ENCODE results near the gene FMN1.

DNA sequence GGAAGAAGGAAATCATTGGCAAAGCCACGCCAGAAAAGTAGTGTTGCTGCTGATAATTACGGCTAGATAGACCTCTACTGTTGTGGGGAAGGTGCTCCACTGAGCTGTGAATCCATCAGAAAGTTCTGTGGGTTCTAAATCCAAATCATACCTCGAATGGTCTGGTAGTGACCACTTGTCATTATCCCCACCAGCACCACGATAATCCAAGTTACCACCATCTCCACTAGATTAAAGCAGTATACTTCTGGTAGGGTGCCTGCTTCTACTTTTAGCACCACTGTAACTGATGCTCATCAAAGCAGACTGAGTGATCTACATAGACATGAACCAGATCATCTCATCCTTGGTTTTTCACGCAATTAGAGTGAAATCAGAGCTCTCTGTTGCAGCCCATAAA is 185.5 kb downstream of the FMN1 start:
- TF ChIP-seq, protein P1, sequence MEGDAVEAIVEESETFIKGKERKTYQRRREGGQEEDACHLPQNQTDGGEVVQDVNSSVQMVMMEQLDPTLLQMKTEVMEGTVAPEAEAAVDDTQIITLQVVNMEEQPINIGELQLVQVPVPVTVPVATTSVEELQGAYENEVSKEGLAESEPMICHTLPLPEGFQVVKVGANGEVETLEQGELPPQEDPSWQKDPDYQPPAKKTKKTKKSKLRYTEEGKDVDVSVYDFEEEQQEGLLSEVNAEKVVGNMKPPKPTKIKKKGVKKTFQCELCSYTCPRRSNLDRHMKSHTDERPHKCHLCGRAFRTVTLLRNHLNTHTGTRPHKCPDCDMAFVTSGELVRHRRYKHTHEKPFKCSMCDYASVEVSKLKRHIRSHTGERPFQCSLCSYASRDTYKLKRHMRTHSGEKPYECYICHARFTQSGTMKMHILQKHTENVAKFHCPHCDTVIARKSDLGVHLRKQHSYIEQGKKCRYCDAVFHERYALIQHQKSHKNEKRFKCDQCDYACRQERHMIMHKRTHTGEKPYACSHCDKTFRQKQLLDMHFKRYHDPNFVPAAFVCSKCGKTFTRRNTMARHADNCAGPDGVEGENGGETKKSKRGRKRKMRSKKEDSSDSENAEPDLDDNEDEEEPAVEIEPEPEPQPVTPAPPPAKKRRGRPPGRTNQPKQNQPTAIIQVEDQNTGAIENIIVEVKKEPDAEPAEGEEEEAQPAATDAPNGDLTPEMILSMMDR (IDR thresholded peaks at IDR 0.05; ENCODE audit: poor library complexity, severe bottlenecking) = no peak
- TF ChIP-seq TAF1 (IDR thresholded peaks at IDR 0.05; ENCODE audit: low read depth) = no peak
- no peak for TF ChIP-seq RAD21 (conservative IDR thresholded peaks at IDR 0.05)
- no peak for TF ChIP-seq EZH2 (IDR thresholded peaks at IDR 0.05; ENCODE audit: borderline replicate concordance, insufficient read depth, low read length, poor library complexity, severe bottlenecking)
